ENCODE measurements around the gene ST6GALNAC6. TPM values are rescaled to one million over a fixed set of nuclear protein-coding genes. Genes with fewer than 3 reads are reported as not detected.

The ST6GALNAC6 gene
- total RNA-seq, 1 experiment from 2014 or later, result 24.5 TPM

GRCh38 chr9:127926906-127927200 lies 27.4 kb upstream of the ST6GALNAC6 start:
- H4K20me1 ChIP-seq (ENCODE audit: insufficient read depth), result no peaks in the 10 kb centered on the region
- H3K4me1 ChIP-seq (ENCODE audit: control insufficient read depth in 1 of 2, insufficient read depth in 2 of 2, low read length in 2 of 2), result peaks cover 45 to 82% of the 10 kb centered on the region in 2 experiments
- ChIA-PET POLR2A (interaction anchor here (1.3 kb wide), 1 partner anchor 10 kb away, joined by 4 read pairs; the partner anchor contains the start of gene ST6GALNAC4), RAD21 (ENCODE audit: low non-redundant PET in 1 of 2, low total read pairs in 2 of 2, uncharacterized antibody in 2 of 2, unreplicated experiment in 2 of 2) (no interaction called here), CTCF (no interaction called here)
- TF ChIP-seq ZFX (IDR thresholded peaks at IDR 0.05), result 0 out of 2 replicates have a peak, but pooled peaks have one; percentile 9
- TF ChIP-seq, protein P1, sequence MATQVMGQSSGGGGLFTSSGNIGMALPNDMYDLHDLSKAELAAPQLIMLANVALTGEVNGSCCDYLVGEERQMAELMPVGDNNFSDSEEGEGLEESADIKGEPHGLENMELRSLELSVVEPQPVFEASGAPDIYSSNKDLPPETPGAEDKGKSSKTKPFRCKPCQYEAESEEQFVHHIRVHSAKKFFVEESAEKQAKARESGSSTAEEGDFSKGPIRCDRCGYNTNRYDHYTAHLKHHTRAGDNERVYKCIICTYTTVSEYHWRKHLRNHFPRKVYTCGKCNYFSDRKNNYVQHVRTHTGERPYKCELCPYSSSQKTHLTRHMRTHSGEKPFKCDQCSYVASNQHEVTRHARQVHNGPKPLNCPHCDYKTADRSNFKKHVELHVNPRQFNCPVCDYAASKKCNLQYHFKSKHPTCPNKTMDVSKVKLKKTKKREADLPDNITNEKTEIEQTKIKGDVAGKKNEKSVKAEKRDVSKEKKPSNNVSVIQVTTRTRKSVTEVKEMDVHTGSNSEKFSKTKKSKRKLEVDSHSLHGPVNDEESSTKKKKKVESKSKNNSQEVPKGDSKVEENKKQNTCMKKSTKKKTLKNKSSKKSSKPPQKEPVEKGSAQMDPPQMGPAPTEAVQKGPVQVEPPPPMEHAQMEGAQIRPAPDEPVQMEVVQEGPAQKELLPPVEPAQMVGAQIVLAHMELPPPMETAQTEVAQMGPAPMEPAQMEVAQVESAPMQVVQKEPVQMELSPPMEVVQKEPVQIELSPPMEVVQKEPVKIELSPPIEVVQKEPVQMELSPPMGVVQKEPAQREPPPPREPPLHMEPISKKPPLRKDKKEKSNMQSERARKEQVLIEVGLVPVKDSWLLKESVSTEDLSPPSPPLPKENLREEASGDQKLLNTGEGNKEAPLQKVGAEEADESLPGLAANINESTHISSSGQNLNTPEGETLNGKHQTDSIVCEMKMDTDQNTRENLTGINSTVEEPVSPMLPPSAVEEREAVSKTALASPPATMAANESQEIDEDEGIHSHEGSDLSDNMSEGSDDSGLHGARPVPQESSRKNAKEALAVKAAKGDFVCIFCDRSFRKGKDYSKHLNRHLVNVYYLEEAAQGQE (IDR thresholded peaks at IDR 0.05; ENCODE audit: low read depth), result no peak
- BruUV-seq (replicated peaks), result TSS peak; percentile 29
- H3K4me3 ChIP-seq (replicated peaks in 1 of 2; ENCODE audit: low read depth in 1 of 2, low read length in 2 of 2), result peak overlapping the region; percentile 75 to 79
- H2AFZ ChIP-seq (ENCODE audit: low read depth, low read length, poor library complexity, severe bottlenecking), result no peak overlapping the region
- DNase-seq (ENCODE audit: low read depth, low spot score) (no peak), ATAC-seq (peak; percentile 16)
- no peaks in the 10 kb centered on the region for H3K27me3 ChIP-seq (ENCODE audit: insufficient read depth, low read length)
- no peaks in the 10 kb centered on the region for H3K9me3 ChIP-seq (ENCODE audit: control insufficient read depth in 1 of 2, insufficient read depth in 1 of 2, low read depth in 1 of 2, low read length in 2 of 2)
- H3K27ac ChIP-seq (ENCODE audit: low read depth, low read length), result peak overlapping the region; percentile 71
- intact Hi-C loops (cut with micrococcal nuclease), result loop anchor here (5.0 kb wide), 1 partner anchor 110 kb away; no protein-coding TSS in a partner anchor
- H3K9ac ChIP-seq (ENCODE audit: low read length), result peak overlapping the region; percentile 79
- H3K36me3 ChIP-seq (ENCODE audit: control insufficient read depth in 1 of 2, insufficient read depth in 2 of 2, low read length in 2 of 2), result no peaks in the 10 kb centered on the region
- H3K79me2 ChIP-seq (ENCODE audit: insufficient read depth, low read length), result no peaks in the 10 kb centered on the region
- peak overlapping the region; percentile 95 for H3K4me2 ChIP-seq (ENCODE audit: low read length)
- no peaks in the 10 kb centered on the region for H3K9me2 ChIP-seq (ENCODE audit: insufficient read depth)

- ChIA-PET POLR2A (interaction anchor here (1.3 kb wide), 1 partner anchor 9 kb away, joined by 4 read pairs; the partner anchor contains the start of gene ST6GALNAC4), RAD21 (ENCODE audit: low non-redundant PET in 1 of 2, low total read pairs in 2 of 2, uncharacterized antibody in 2 of 2, unreplicated experiment in 2 of 2) (no interaction called here), CTCF (no interaction called here)
- H3K36me3 ChIP-seq (ENCODE audit: control insufficient read depth in 1 of 2, insufficient read depth in 2 of 2, low read length in 2 of 2), result no peaks in the 10 kb centered on the region
- peak overlapping the region; percentile 75 to 79 for H3K4me3 ChIP-seq (replicated peaks in 1 of 2; ENCODE audit: low read depth in 1 of 2, low read length in 2 of 2)
- peak overlapping the region; percentile 79 for H3K9ac ChIP-seq (ENCODE audit: low read length)
- no peaks in the 10 kb centered on the region for H3K9me2 ChIP-seq (ENCODE audit: insufficient read depth)
- DNase-seq (ENCODE audit: low read depth, low spot score) (no peak), ATAC-seq (no peak)
- no peaks in the 10 kb centered on the region for H3K79me2 ChIP-seq (ENCODE audit: insufficient read depth, low read length)
- H2AFZ ChIP-seq (ENCODE audit: low read depth, low read length, poor library complexity, severe bottlenecking), result no peak overlapping the region
- no TSS peak for BruUV-seq (replicated peaks)
- no peaks in the 10 kb centered on the region for H3K27me3 ChIP-seq (ENCODE audit: insufficient read depth, low read length)
- H3K9me3 ChIP-seq (ENCODE audit: control insufficient read depth in 1 of 2, insufficient read depth in 1 of 2, low read depth in 1 of 2, low read length in 2 of 2), result no peaks in the 10 kb centered on the region
- intact Hi-C loops (cut with micrococcal nuclease), result loop anchor here (5.0 kb wide), 1 partner anchor 111 kb away; no protein-coding TSS in a partner anchor
- H4K20me1 ChIP-seq (ENCODE audit: insufficient read depth), result no peaks in the 10 kb centered on the region
- peak overlapping the region; percentile 95 for H3K4me2 ChIP-seq (ENCODE audit: low read length)
- H3K4me1 ChIP-seq (ENCODE audit: control insufficient read depth in 1 of 2, insufficient read depth in 2 of 2, low read length in 2 of 2), result peaks cover 41 to 82% of the 10 kb centered on the region in 2 experiments
- H3K27ac ChIP-seq (ENCODE audit: low read depth, low read length), result peak overlapping the region; percentile 71
- TF ChIP-seq POLR2A (IDR thresholded peaks at IDR 0.05; ENCODE audit: borderline replicate concordance, extremely low read depth, insufficient read depth, insufficient read length) (no peak), ZNF274 (IDR thresholded peaks at IDR 0.05; ENCODE audit: low read depth, low read length) (no peak), JUND (IDR thresholded peaks at IDR 0.05) (no peak), ZFX (IDR thresholded peaks at IDR 0.05) (no peak), SIN3A (IDR thresholded peaks at IDR 0.05; ENCODE audit: low read depth) (no peak), CEBPB (IDR thresholded peaks at IDR 0.05; ENCODE audit: low read depth) (no peak), CTCF (IDR thresholded peaks at IDR 0.05 in 2 of 3, conservative IDR thresholded peaks at IDR 0.05 in 1 of 3; ENCODE audit: borderline replicate concordance in 1 of 3, insufficient read depth in 1 of 3, low read depth in 2 of 3, low read length in 2 of 3) (no peak), TCF7L2 (IDR thresholded peaks at IDR 0.05; ENCODE audit: borderline replicate concordance, extremely low read depth, insufficient read depth, insufficient read length) (no peak), RAD21 (IDR thresholded peaks at IDR 0.05; ENCODE audit: low read depth) (no peak)
- TF ChIP-seq, protein P2, sequence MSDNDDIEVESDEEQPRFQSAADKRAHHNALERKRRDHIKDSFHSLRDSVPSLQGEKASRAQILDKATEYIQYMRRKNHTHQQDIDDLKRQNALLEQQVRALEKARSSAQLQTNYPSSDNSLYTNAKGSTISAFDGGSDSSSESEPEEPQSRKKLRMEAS (IDR thresholded peaks at IDR 0.05), result no peak
Observed at GRCh38 chr9:127925959-127926905, 26.8 kb upstream of the ST6GALNAC6 start.
